Neural progenitor cell (in vitro differentiated cells): ENCODE measurements around the gene ARPC5L. TPM values are rescaled to one million over a fixed set of nuclear protein-coding genes. Genes with fewer than 3 reads are reported as not detected.
"Not testable (repeated sequence)": the region's sequence is repeated elsewhere in the genome, so short reads cannot be mapped to it uniquely, and the experiment has no call there.

Experiments used
- DNase-seq: peaks from one replicate; pipeline ENCODE4 v3.0.0-alpha.2; 2016; ENCODE audit warnings: low spot score
- H2AFZ ChIP-seq: fragments of 200-600 bp; sonication (generic); replicated peaks from 2 replicates; pipeline ENCODE4 v1.6.1; 2016; ENCODE audit warnings: antibody characterized with exemption
- H3F3A ChIP-seq: fragments of 200-600 bp; sonication (generic); 2 replicates; pipeline ENCODE4 v1.6.1; 2016; ENCODE audit warnings: antibody characterized with exemption, low read depth
- H3K27ac ChIP-seq: fragments of 200-600 bp; sonication (generic); 2 replicates; pipeline ENCODE4 v1.5.1; 2016; ENCODE audit warnings: mild to moderate bottlenecking
- H3K27me3 ChIP-seq: fragments of 200-600 bp; sonication (generic); 2 replicates; pipeline ENCODE4 v1.6.1; 2016; ENCODE audit warnings: mild to moderate bottlenecking, moderate library complexity
- H3K36me3 ChIP-seq: fragments of 200-600 bp; sonication (generic); 2 replicates; pipeline ENCODE4 v1.5.1; 2016
- H3K4me1 ChIP-seq: fragments of 200-600 bp; sonication (generic); 2 replicates; pipeline ENCODE4 v1.6.1; 2016; ENCODE audit warnings: mixed run types
- H3K4me2 ChIP-seq: fragments of 200-600 bp; sonication (generic); 2 replicates; pipeline ENCODE4 v1.6.1; 2016
- H3K4me3 ChIP-seq: fragments of 200-600 bp; sonication (generic); 2 replicates; pipeline ENCODE4 v1.5.1; 2016
- H3K79me2 ChIP-seq: fragments of 200-600 bp; sonication (generic); 2 replicates; pipeline ENCODE4 v1.6.1; 2016; ENCODE audit warnings: low read depth
- H3K9ac ChIP-seq: fragments of 200-600 bp; sonication (generic); 2 replicates; pipeline ENCODE4 v1.6.1; 2016
- H3K9me3 ChIP-seq: fragments of 200-600 bp; sonication (generic); 2 replicates; pipeline ENCODE4 v1.5.1; 2016; ENCODE audit warnings: low read depth
- H4K20me1 ChIP-seq: fragments of 200-600 bp; sonication (generic); 2 replicates; pipeline ENCODE4 v1.6.1; 2016; ENCODE audit warnings: low read depth
- H3K27ac Mint-ChIP-seq: 3 replicates; pipeline ENCODE4 v1.8.0; 2021; ENCODE audit warnings: mixed read lengths
- H3K27me3 Mint-ChIP-seq: 2 replicates; pipeline ENCODE4 v1.8.0; 2022; ENCODE audit warnings: low read depth, mild to moderate bottlenecking, inconsistent platforms, moderate library complexity, mixed read lengths; ENCODE audit not compliant: insufficient read depth
- H3K36me3 Mint-ChIP-seq: 3 replicates; pipeline ENCODE4 v1.8.0; 2021; ENCODE audit warnings: mixed read lengths
- H3K4me1 Mint-ChIP-seq: 3 replicates; pipeline ENCODE4 v1.8.0; 2021; ENCODE audit warnings: mixed read lengths
- H3K4me3 Mint-ChIP-seq: 3 replicates; pipeline ENCODE4 v1.8.0; 2021; ENCODE audit warnings: mild to moderate bottlenecking, moderate library complexity, mixed read lengths
- H3K9me3 Mint-ChIP-seq: 3 replicates; pipeline ENCODE4 v1.8.0; 2020; ENCODE audit warnings: mixed read lengths
- CTCF ChIP-seq: fragments of 200-600 bp; sonication (generic); IDR thresholded peaks from 2 replicates; pipeline ENCODE4 v1.5.1; 2017; ENCODE audit warnings: antibody characterized with exemption, mild to moderate bottlenecking
- EZH2 ChIP-seq: fragments of 200-600 bp; sonication (generic); IDR thresholded peaks from 2 replicates; pipeline ENCODE4 v1.6.1; 2017; ENCODE audit warnings: antibody characterized with exemption, mild to moderate bottlenecking, moderate library complexity
- EZH2phosphoT487 ChIP-seq: fragments of 200-600 bp; sonication (generic); IDR thresholded peaks from 2 replicates; pipeline ENCODE4 v1.6.1; 2017; ENCODE audit warnings: antibody characterized with exemption
- total RNA-seq: library from RNA; depleted of rRNA; stranded (reverse); fragments of >200 nt; gene quantifications from 2 replicates; pipeline ENCODE4 v1.2.3, GENCODE V29; 2015; ENCODE audit warnings: low replicate concordance

ARPC5L gene
- total RNA-seq, 1 donor from 2014 or later = 24.0 TPM

- no peaks in the 10 kb centered on the region for H3K79me2 ChIP-seq
- no peaks in the 10 kb centered on the region for H4K20me1 ChIP-seq
- no peak overlapping the region for H3K4me3 Mint-ChIP-seq
- TF ChIP-seq EZH2 (no peak), EZH2phosphoT487 (no peak), CTCF (no peak)
- H3K36me3 ChIP-seq = no peaks in the 10 kb centered on the region
- peaks cover 2% of the 10 kb centered on the region for H3K4me1 ChIP-seq
- H3K4me1 Mint-ChIP-seq = peaks cover 10% of the 10 kb centered on the region
- H3K27ac Mint-ChIP-seq = no peak overlapping the region
- no peak overlapping the region for H3K27ac ChIP-seq
- no peak overlapping the region for H3K9ac ChIP-seq
- H3K9me3 ChIP-seq = no peaks in the 10 kb centered on the region
- H3K27me3 ChIP-seq = no peaks in the 10 kb centered on the region
- H3K4me2 ChIP-seq = no peak overlapping the region
- peaks cover 4% of the 10 kb centered on the region for H3K27me3 Mint-ChIP-seq
- H3K9me3 Mint-ChIP-seq = no peaks in the 10 kb centered on the region
- no peak overlapping the region for H3K4me3 ChIP-seq
- H3F3A ChIP-seq = no peaks in the 10 kb centered on the region
- no peak for DNase-seq
- no peak overlapping the region for H2AFZ ChIP-seq
- no peaks in the 10 kb centered on the region for H3K36me3 Mint-ChIP-seq
Measured at GRCh38 chr9:124834591-124834990, 27.3 kb upstream of the ARPC5L start.

- Histone ChIP-seq H2AFZ (no peak overlapping the region), H3K79me2 (no peaks in the 10 kb centered on the region), H4K20me1 (no peaks in the 10 kb centered on the region), H3F3A (no peaks in the 10 kb centered on the region), H3K4me1 (no peaks in the 10 kb centered on the region), H3K27me3 (no peaks in the 10 kb centered on the region), H3K27ac (no peak overlapping the region), H3K9me3 (no peaks in the 10 kb centered on the region), H3K36me3 (no peaks in the 10 kb centered on the region), H3K4me2 (no peak overlapping the region), H3K9ac (no peak overlapping the region), H3K4me3 (no peak overlapping the region)
- TF ChIP-seq EZH2 (no peak), EZH2phosphoT487 (no peak), CTCF (no peak)
- Mint-ChIP-seq H3K9me3 (no peaks in the 10 kb centered on the region), H3K4me3 (no peak overlapping the region), H3K4me1 (peaks cover 10% of the 10 kb centered on the region), H3K27ac (no peak overlapping the region), H3K36me3 (no peaks in the 10 kb centered on the region), H3K27me3 (peaks cover 4% of the 10 kb centered on the region)
- no peak for DNase-seq
Measured at GRCh38 chr9:124835026-124835557, 26.8 kb upstream of the ARPC5L start.

DNA sequence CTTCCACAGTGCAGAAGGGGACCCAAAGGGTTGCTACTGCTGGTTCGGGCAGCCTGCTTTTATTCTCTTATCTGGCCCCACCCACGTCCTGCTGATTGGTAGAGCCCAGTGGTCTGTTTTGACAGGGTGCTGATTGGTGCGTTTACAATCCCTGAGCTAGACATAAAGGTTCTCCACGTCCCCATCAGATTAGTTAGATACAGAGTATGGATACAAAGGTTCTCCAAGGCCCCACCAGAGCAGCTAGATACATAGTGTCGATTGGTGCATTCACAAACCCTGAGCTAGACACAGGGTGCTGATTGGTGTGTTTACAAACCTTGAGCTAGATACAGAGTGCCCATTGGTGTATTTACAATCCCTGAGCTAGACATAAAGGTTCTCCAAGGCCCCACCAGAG lies 23.8 kb upstream of the ARPC5L start:
- H3K27ac Mint-ChIP-seq, H3K4me1 ChIP-seq, H3K9me3 ChIP-seq, H3K27ac ChIP-seq, H3K36me3 Mint-ChIP-seq, H3K4me1 Mint-ChIP-seq, H3K9ac ChIP-seq, H3K27me3 Mint-ChIP-seq, H3F3A ChIP-seq, H2AFZ ChIP-seq, DNase-seq, H3K4me3 ChIP-seq, H3K27me3 ChIP-seq, H4K20me1 ChIP-seq, H3K36me3 ChIP-seq, H3K79me2 ChIP-seq, H3K4me3 Mint-ChIP-seq, H3K4me2 ChIP-seq, H3K9me3 Mint-ChIP-seq: not testable (repeated sequence)

- not testable (repeated sequence) for H3F3A ChIP-seq, H4K20me1 ChIP-seq, H3K9me3 ChIP-seq, H3K4me2 ChIP-seq, H3K27me3 ChIP-seq, H3K79me2 ChIP-seq, H3K4me3 Mint-ChIP-seq, H3K27me3 Mint-ChIP-seq, H3K4me1 ChIP-seq, H3K4me1 Mint-ChIP-seq, H3K27ac Mint-ChIP-seq, H3K9ac ChIP-seq, H3K9me3 Mint-ChIP-seq, H2AFZ ChIP-seq, H3K27ac ChIP-seq, H3K4me3 ChIP-seq, H3K36me3 ChIP-seq, H3K36me3 Mint-ChIP-seq, DNase-seq
Measured at GRCh38 chr9:124838567-124839275, 23.2 kb upstream of the ARPC5L start.
